GM21381 (cell line): Measurements from ENCODE around the gene LRP1B.
"Not testable (repeated sequence)": the region's sequence is repeated elsewhere in the genome, so short reads cannot be mapped to it uniquely, and the experiment has no call there.

Source experiments
- ATAC-seq: cut with Tn5 transposase; IDR thresholded peaks from one replicate; pipeline ENCODE4 v1.9.1; 2021; ENCODE audit warnings: mild to moderate bottlenecking, moderate library complexity; ENCODE audit not compliant: unreplicated experiment

LRP1B gene

DNA sequence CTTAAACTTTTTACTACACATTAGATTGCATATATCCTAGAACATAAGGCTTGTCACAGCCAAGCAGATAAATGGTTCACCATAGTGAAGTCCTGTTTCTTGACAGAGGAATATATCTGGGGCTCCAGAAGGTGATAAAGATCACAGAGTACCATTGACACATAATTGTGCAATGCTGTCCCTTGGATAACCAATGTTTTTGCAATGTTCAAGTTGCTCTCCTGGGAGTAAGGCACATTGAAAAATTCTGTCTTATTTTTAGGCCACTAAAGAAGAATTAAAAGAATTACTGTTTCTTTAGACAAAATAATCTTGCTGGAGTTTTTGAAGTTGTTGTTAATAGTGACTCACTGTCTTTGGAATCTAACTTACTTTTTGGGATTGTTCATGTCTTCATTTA, 1132.8 kb downstream of the LRP1B start:
- no peak for ATAC-seq

DNA sequence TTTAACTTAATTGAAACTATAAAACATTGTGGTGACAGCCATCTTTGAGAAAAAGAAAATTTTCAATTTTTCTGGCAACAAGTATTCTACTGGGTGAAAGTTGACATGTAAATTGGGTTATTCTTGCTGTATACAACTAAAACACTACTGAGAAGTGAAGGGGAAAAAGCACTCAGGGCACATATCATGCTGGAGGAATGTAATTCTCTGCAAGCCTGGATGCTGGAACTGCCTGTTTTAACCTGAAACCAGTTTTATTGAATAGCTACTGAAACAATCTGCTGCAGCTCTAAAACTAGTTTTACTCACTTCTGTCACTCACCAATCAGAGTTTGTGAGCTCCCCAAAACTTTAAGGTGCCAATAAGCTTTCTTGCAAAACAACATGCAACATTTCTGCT, 1136.0 kb downstream of the LRP1B start:
- no peak for ATAC-seq

DNA sequence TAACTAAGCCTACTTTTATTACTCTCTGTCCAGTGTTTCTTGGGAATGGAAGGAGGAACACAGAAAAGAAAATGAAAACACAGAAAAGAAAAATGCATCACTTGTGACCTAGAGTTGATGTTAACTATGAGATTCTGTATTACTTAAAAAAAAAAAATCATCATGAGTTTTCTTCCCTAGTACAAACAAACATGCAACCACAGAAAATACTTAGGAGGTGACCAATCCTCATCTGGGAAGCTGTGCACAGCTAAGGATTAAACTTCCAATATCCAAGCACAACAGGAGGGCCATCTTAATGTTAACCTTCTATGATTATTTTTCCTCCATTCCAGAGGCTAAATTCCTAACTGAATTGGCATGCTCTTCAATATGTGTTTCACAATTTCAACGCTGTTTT, 1140.4 kb downstream of the LRP1B start:
- ATAC-seq = no peak

DNA sequence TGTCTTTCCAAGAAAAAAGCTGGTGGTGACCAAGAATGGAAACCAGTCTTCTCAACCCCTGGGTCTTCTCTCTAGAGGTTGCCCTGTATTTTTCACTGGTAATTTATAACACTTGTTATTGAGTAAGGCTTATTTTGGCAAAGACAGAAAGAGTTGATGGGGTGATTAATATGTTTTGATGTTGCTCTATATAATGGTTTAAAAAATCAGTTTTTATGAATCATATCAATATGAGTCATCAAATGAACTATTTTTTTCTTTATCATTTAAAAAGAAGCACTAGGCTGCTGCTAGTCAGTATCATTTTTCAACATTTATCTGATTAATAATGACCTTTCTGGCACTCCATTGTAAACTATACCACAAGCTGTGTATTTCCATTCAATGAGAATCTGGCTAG, 1142.2 kb downstream of the LRP1B start:
- ATAC-seq = no peak

DNA sequence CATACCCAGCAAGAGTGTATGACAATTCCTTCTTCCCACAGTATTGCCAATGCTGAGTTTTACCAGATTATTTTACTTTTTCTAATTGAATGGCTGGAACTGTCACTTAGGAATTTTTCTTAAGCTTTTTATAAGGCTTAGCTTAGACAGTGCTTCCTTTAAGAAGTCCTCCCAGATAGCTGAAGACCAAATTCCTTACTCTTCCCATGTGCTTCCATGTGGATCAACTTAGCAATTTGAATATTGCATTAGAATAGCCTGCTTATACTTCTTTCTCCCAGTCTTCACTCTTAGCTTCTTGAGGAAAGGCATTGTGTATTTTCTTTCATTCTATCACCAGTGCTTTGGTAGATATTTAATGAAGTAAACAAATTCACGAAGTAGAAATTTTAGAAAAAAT, 1144.4 kb downstream of the LRP1B start:
- no peak for ATAC-seq

DNA sequence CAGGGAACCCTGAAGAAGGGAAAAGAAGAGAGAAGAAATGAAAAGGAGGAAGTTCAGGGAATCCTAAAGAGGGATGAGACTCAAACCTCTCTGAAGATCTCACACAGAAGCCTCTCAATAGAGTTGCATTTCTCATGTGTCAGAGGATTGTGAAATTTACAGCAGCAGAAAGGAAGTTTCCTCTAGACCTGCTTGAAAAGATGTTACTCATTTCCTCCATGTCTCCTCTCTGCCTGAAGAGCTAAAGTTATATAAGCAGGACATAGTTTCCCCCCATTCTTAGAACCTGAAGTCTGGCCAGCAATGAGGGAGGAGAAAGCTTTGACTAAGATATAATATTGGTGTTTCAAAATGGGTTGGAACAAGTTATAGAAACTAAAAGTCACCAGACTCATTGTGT, 1155.6 kb downstream of the LRP1B start:
- ATAC-seq = no peak

DNA sequence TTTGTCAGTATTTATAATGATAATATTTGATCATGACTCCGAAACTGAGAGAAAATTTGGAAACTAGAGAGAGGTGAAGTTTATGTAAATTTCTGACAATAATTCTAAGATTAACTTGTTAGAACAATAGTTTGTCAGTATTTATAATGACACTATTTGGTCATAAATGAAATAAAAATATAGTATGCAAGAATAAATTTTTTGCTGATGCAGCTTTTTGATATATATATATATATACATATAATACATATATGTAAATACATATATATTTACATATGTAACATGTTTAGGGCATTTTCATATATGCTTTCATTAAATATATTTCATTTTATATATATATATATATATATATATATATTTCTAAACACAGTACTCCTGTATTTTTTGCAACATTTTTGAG, 1158.1 kb downstream of the LRP1B start:
- ATAC-seq = no peak

DNA sequence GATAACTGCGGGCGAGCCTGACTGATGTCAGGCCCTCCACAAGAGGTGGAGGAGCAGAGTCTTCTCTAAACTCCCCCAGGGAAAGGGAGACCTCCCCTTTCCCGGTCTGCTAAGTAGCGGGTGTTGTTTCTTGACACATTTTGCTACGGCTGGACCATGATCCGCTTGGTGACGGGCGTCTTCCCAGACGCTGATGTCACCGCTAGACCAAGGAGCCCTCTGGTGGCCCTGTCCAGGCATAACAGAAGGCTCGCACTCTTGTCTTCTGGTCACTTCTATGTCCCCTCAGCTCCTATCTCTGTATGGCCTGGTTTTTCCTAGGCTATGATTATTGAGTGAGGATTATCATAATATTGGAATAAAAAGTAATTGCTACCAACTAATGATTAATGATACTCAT, 1166.5 kb downstream of the LRP1B start:
- ATAC-seq = not testable (repeated sequence)

DNA sequence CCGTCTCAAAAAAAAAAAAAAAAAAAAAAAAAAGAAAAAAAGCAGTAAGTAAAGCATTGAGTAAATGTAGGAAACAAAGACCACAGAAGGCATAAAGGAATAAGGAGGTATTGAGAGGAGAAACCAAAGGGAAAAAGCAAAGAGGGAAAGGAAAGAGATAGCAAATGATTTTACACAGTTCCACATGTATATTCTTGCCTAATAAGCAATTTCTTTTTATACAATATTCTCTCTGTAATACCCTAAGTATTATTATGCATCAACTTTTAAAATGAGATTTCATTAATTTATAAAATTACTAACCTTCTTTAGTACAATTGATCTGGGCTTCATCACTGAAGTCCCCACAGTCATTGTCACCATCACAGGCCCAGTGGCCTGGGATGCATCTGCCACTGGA, 1180.9 kb downstream of the LRP1B start:
- no peak for ATAC-seq

DNA sequence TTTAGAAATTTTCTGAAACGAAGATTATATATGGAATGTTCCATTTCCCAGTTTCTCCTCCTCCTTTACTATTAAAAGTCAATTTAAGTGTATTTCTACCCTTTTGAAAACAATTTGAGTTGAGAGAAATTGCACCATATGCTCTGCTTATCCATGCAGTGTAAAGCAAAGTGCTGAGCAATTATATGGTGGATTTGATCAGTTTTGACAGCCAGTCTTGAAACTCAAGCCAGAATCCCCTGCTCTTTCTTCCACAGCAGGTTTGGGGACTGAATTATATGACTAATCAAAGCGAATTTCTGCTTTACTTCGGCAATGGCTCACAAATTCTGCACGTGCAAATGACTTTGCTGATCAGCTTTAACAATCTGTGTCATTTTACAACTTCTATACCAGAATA, 1183.6 kb downstream of the LRP1B start:
- no peak for ATAC-seq

DNA sequence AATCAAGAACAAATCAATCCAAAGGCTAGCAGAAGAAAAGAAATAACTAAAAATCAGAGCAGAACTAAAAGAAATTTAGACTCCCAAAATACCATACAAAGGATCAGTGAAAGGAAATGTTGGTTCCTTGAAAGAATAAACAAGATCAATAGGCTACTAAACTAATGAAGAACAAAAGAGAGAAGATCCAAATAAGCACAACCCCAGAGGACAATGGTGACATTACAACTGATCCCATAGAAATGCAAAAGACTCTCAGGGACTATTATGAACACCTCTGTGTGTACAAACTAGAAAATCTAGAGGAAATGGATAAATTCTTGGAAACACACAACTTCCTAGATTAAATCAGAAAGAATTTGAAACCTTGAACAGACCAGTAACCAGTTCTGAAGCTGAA, 1186.9 kb downstream of the LRP1B start:
- ATAC-seq = no peak

DNA sequence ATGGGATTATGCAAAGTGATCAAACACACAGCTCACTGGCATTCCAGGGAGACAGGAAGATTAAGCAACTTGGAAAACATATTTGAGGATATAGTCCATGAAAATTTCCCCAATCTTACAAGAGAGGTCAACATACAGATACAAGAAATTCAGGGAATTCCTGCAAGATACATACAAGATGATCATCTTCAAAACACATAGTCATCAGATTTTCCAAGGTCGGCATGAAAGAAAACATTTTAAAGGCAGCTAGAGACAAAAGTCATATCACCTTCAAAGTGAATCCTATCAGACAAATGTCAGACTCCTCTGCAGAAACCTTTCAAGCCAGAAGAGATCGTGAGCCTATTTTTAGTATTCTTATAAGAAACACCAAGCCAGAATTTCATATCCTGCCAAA, 1188.5 kb downstream of the LRP1B start:
- no peak for ATAC-seq

DNA sequence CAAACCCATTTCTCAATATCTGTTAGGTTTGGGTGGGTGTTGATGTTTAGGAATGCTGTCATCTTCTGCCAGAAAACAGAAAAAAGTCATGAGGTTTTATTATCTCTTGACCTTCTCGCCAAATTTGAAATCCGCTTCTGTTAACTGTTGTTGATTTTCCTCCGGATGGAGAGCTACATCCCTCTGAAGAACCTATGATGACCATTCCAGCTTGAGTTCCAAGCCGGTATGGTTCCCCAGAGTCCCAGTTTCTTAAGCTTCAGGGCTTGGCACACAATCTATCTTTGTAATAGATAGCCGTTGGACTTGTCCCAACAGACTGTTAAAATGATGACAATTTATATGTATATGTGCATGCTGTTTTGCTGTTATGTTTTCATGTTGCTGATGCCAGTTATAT, 1201.0 kb downstream of the LRP1B start:
- no peak for ATAC-seq

DNA sequence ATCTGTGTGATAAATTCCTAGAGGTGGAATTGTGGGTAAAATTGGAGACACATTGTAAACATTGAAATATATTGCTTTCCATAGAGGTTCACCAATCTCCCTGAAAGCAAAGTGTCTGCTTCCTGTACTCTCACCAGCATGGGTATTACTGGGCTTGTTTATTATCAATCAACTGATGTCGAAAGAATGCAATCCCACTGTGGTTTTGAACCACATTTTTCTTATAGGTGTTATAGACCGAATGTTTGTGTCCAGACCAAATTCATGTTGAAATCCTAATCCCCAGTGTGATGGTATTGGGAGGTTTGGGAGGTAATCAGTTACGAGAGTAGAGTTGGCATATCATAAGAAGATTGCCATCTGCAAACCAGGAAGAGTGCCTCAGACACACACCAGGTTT, 1212.4 kb downstream of the LRP1B start:
- ATAC-seq = no peak

DNA sequence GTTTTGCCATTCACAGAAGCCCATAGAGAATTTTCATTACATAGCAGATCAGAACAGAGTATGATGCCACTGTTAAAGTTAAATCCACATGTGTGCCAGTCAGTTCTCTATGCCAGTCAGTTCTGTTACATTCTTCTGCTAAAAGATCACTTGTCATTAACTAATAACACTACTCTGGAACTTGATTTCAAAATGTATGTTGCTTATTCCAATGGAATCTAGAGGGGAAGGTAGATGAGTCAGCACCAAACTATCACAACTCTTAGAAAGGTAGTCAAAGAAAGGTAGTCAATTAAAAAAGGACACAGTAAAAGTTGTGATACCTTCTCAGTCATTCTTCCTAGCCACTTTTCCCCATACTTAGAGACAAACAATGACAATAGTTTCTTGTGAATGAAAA, 1214.4 kb downstream of the LRP1B start:
- no peak for ATAC-seq

DNA sequence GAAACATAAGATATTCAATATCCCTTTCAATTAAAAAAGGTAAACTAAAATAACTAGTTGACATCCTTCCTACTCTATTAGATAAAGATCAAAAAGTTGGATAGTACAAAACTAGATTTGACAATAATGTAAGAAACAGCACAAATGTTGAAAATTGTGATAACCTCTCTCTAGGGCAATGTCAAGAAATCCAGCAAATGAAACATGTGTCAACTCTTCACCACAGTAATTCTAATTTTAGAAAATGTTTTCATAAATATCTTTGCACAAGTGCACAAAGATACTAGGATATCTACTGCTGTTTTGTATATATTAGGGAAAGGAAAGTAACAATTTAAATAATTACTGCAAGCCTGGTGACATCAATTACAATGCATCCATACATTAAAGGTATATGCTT, 1220.1 kb downstream of the LRP1B start:
- no peak for ATAC-seq

DNA sequence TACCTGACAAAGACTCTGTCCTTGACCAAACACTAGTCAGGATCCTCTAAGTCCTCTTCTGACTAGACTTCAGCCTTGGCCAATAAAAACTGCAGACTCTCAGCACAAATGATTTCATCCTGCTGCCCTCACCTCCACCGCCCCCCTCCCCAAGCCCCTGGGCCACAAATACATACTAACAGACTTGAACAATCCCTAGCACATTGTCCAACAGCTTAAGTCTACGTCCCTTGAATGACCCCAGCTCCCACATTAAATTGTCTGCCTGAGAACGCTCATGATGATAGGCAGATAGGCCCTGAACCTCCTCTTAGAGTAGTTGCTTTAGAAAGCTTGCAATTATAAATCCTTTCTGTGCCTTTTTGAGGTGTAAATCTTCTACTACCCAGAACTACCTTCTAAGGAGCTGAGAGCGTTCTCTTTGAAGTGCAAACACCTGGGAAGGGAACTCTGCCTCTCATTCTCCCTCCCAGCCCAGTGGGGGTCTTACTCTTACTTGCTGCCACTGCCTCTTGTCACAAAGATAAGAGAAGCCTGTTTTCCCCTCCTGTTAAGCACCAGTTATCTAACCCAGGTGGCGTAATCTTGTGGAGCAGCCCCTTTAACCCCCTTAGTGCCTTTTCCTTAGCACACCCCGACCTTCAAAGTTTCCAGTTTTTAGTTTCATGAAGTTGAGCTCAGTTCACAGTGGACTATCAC, 1225.6 kb downstream of the LRP1B start:
- ATAC-seq = no peak

DNA sequence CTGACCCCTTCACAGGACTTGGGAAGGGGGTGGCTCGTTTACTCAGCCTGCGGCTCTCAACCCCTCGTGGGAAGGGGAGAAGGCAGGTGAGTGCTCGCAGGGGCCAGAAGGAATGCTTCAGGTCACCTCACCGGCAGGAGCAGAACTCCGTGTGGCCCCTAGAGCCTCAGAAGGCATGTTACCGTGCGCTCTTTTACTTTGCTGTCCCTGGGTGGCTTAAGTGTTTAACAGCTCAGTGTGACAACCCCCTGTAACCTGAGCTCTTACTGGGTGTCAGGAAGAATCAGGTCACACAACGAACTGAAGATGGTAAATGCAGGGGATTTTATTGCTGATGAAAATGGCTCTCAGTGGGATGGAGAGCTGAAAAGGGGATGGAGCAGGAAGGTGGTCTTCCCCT, 1235.4 kb downstream of the LRP1B start:
- no peak for ATAC-seq

DNA sequence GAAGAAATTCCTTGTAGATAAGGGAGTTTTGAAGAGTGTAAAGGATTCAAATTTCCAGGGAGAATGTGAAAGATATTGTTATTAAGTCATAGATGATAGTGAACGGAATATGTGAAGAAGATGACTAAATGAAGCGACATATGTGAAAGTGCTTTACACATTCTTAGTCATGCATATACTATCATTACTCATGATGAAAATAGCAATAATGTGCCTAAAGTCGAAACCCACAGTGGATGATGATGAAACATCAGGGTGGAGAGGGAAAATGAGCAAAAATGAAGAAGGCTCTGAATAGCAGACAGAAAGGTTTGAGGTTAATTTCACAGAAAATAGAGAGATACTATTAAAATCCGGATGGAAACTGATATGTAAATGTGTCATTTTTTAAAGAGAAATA, 1237.1 kb downstream of the LRP1B start:
- ATAC-seq = no peak

DNA sequence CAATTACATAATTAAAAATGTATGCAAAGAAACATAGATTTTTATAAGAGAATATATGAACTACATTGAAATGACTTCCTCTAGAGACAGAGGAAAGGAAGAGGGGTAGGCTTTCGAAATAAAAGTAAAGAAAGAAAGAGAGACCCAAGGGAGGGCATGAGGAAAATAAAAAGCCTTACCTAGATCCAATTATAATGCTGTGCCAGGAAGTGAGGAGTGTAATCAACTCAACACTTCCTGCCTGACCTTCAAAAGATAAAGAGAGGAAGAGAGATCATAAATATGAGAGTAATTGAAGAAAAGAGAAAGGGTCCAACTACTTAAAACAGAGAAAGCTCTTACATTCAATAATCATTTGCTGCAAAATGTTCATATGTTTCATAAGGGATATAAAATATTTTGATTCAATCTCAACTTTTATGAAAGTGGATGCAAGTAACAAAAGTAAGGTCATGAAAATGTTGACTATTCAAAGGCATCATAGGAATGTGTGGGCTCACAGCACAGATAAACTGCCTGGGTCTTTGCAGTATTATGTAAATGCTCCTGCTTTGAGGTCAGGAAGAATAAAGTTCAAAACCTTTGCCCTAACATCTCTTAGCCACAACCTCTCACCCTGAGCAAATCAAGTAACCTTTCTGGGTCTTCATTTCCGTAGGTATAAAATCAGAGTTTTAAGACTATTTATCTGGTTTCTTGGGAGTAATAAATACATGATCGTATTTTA, 1237.7 kb downstream of the LRP1B start:
- no peak for ATAC-seq

DNA sequence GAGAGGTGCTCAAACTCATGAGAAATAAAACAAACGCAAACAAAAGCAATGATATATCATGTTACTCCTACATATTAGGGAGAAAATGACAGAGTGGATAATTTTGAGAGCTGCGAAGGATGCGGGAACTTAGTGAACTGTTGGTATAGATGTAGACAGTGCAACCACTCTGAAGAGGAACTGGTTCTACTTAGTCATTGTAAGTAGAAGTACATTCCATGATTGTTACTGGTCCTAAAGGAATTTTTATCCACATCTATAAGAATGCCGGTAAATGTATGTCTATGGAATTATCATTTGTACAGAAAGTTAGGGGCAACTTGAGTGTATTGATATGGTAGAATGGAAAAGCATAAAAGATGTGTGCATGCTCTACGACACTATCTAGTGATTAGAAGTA, 1238.4 kb downstream of the LRP1B start:
- no peak for ATAC-seq

DNA sequence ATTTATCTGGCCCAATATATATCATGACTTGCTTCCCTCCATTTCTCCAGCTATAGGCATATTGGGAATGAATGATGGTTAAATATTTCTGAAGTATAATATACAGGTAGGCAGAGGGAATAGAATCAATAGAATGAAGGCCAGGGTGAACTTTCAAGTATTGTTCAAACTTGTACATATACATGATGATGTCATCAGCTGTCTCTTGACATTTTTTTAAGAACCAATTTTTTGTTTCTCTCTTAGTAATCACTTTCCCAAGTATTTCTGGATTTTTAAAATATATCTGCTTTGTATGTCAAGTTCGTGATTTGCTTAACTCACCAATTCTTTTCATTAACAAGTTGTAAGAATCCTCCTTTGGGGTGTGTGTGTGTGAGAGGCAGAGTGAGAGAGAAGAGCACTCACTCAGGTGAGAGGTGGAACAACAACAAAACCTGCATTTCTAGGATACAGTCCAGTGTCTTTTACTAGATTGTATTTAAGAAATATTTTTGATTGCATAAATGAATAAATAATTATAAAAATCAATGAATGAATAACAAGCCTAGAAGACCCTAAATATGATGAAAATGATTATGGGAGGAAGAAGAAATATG, 1239.1 kb downstream of the LRP1B start:
- no peak for ATAC-seq
